GM12891 (cell line): Measurements from ENCODE around the gene SF3B2.

ENCODE experiments used
- POLR2A ChIP-seq: IDR thresholded peaks from 2 replicates; pipeline ENCODE4 v1.6.1; 2011; ENCODE audit warnings: low read depth, low read length, control low read depth
- POLR2AphosphoS5 ChIP-seq: IDR thresholded peaks from 2 replicates; pipeline ENCODE4 v1.6.1; 2011; ENCODE audit warnings: low read depth, low read length, control low read depth
- POU2F2 ChIP-seq: IDR thresholded peaks from 2 replicates; pipeline ENCODE4 v1.6.1; 2011; ENCODE audit warnings: low read depth, mild to moderate bottlenecking, control low read depth, low read length, moderate library complexity
- SPI1 ChIP-seq: IDR thresholded peaks from 2 replicates; pipeline ENCODE4 v1.6.1; 2011; ENCODE audit warnings: low read depth, low read length, control low read depth
- TAF1 ChIP-seq: IDR thresholded peaks from 2 replicates; pipeline ENCODE4 v1.6.1; 2011; ENCODE audit warnings: low read depth, low read length, control low read depth

GRCh38 chr11:66046901-66047300 lies 5.3 kb upstream of the SF3B2 start:
- TF ChIP-seq POLR2A (no peak), POLR2AphosphoS5 (no peak), TAF1 (no peak), POU2F2 (no peak), SPI1 (peak; percentile 45; the same call in 1 of the 2 replicates)
